Peyer's patch (tissue), 4 donors: ENCODE data around the gene SEMA3G. TPM values are rescaled to one million over a fixed set of nuclear protein-coding genes. Genes with fewer than 3 reads are reported as not detected.

Experiments used
- DNase-seq, 3 donors: peaks; one replicate each; pipeline ENCODE4 v3.0.0-alpha.2; 2017 to 2019
- H3K27ac ChIP-seq, 4 donors: fragments of 200-600 bp; sonication (generic); one replicate each; pipeline ENCODE4 v1.5.1; 2016 to 2019
- H3K27me3 ChIP-seq, 2 donors: fragments of 200-600 bp; sonication (generic); one replicate each; pipeline ENCODE4 v1.5.1; 2019
- H3K36me3 ChIP-seq, 3 donors: fragments of 200-600 bp; sonication (generic); one replicate each; pipeline ENCODE4 v1.5.1; 2016 to 2019
- H3K4me1 ChIP-seq, 4 donors: fragments of 200-600 bp; sonication (generic); one replicate each; pipeline ENCODE4 v1.5.1; 2016 to 2019
- H3K4me3 ChIP-seq, 4 donors: fragments of 200-600 bp; sonication (generic); 1 replicate in 3 of 4; 2 replicates in 1 of 4; pipeline ENCODE4 v1.5.1; 2016 to 2019; ENCODE audit warnings: mild to moderate bottlenecking in 1 of 4
- H3K9me3 ChIP-seq, 4 donors: fragments of 200-600 bp; sonication (generic); one replicate each; pipeline ENCODE4 v1.5.1; 2016 to 2019; ENCODE audit warnings: mild to moderate bottlenecking in 1 of 4
- CTCF ChIP-seq, 6 experiments: fragments of 450-650 bp in 4 of 6; fragments of 200-600 bp in 2 of 6; sonication (generic) in 1 of 6; IDR thresholded peaks; one replicate each; pipeline ENCODE4 v1.5.1; 2017 to 2019; ENCODE audit warnings: antibody characterized with exemption in 6 of 6, mild to moderate bottlenecking in 3 of 6, moderate library complexity in 1 of 6
- POLR2A ChIP-seq, 2 donors: fragments of 450-650 bp; IDR thresholded peaks; one replicate each; pipeline ENCODE4 v1.5.1; 2017; ENCODE audit warnings: antibody characterized with exemption in 2 of 2, mild to moderate bottlenecking in 2 of 2, moderate library complexity in 2 of 2
- total RNA-seq, 4 donors: library from RNA; depleted of rRNA; stranded (reverse); fragments of >200 nt; gene quantifications; one replicate each; pipeline ENCODE4 v1.1.0, GENCODE V29; 2016

Gene SEMA3G
- total RNA-seq, 4 donors from 2014 or later = 18.8 to 24.8 (median 22.0) TPM

DNA sequence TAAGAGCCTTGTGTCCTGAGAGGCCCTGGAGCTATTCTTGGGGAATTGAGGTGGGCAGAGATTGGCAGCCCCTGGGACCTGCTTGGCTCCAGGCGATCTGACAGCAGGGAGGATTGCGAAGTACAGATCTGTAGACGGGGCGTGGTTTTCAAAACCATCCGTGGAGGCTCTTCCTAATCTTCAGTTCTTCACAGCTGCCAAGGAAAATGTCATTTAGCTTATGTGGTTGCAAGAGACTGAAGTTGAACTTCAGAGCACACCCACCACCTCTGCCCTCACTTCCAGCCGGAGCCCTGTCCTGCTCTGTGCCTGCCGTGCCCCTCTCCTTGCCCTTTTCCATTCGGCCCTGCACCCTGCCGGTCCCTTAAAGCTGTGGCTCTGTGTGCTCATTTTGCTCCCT lies 23.4 kb upstream of the SEMA3G start:
- no peaks in the 10 kb centered on the region for H3K27me3 ChIP-seq
- no peak for DNase-seq
- no peak for TF ChIP-seq POLR2A (IDR thresholded peaks at IDR 0.05)
- no peak for TF ChIP-seq CTCF (IDR thresholded peaks at IDR 0.05)
- H3K36me3 ChIP-seq = peaks cover 0 to 41% (median 0%) of the 10 kb centered on the region in 3 donors
- no peak overlapping the region for H3K4me3 ChIP-seq
- no peaks in the 10 kb centered on the region for H3K4me1 ChIP-seq
- H3K27ac ChIP-seq = no peak overlapping the region
- no peaks in the 10 kb centered on the region for H3K9me3 ChIP-seq

DNA sequence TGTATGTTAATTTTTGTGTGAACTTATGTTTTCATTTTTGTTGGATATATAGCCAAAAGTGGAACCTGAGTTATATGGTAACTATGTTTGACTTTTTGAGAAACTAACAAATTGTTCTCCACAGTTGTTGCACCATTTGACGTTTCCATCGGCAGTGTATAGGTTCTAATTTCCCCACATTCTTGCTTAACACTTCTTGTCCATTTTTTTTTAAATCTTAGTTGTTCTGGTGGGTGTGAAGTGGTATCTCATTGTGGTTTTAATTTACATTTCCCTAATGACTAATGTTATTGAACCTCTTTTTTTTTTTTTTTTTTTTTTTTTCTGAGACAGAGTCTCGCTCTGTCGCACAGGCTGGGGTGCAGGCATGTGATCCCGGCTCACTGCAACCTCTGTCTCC lies 18.5 kb upstream of the SEMA3G start:
- Histone ChIP-seq H3K27me3 (no peaks in the 10 kb centered on the region), H3K36me3 (peaks cover 0 to 65% (median 0%) of the 10 kb centered on the region in 3 donors), H3K4me1 (no peaks in the 10 kb centered on the region), H3K4me3 (no peak overlapping the region), H3K9me3 (no peaks in the 10 kb centered on the region), H3K27ac (no peak overlapping the region)
- DNase-seq = no peak
- TF ChIP-seq POLR2A (IDR thresholded peaks at IDR 0.05) (no peak), CTCF (IDR thresholded peaks at IDR 0.05) (no peak)

- Histone ChIP-seq H3K27me3 (no peaks in the 10 kb centered on the region), H3K4me3 (no peak overlapping the region), H3K36me3 (peaks cover 0 to 74% (median 0%) of the 10 kb centered on the region in 3 donors), H3K4me1 (no peaks in the 10 kb centered on the region), H3K9me3 (no peaks in the 10 kb centered on the region), H3K27ac (no peak overlapping the region)
- no peak for DNase-seq
- no peak for TF ChIP-seq POLR2A (IDR thresholded peaks at IDR 0.05)
- TF ChIP-seq CTCF (IDR thresholded peaks at IDR 0.05) = no peak
Measured at GRCh38 chr3:52461874-52462273, 17.0 kb upstream of the SEMA3G start.

DNA sequence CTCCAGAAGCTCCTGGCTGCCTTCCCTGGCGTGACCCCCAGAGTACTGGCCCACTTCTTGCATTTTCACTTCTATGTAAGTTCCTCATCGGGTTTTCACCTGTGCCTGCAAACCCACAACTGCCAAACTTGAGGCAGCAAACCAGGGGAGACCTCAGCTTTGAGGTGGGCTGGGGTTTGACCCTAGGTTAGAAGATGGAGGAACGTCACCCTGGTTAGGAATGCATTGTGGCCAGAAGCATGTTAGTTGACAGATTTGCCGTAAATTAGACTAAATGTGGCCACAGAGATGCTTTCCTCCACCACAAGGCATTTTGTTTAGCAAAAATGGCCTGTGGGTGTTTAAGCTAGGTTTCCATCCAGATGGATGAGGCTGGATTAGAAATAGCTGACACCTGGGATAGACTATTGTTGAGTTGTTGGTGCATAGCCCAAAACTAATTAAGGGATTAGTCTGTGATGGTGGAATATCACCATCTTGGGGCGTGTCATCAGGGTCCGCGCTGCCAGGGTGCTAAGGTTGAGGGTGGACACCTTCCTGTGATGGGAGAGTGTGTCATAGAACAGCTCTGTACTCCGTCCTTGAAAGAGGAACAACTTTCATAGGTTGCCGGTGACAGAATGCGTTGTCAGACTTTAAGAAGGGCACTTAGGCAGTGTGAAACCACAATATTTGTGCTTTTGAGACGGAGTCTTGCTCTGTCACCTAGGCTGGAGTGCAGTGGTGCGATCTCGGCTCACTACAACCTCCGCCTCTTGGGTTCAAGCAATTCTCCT lies 14.1 kb upstream of the SEMA3G start:
- H3K4me3 ChIP-seq = no peak overlapping the region
- H3K36me3 ChIP-seq = peaks cover 0 to 62% (median 0%) of the 10 kb centered on the region in 3 donors
- no peak overlapping the region for H3K27ac ChIP-seq
- no peak for DNase-seq
- H3K27me3 ChIP-seq = no peaks in the 10 kb centered on the region
- H3K4me1 ChIP-seq = peaks cover 7 to 9% (median 8%) of the 10 kb centered on the region in 4 donors
- TF ChIP-seq CTCF (IDR thresholded peaks at IDR 0.05) = no peak
- TF ChIP-seq POLR2A (IDR thresholded peaks at IDR 0.05) = no peak
- no peaks in the 10 kb centered on the region for H3K9me3 ChIP-seq

GRCh38 chr3:52458031-52458760 lies 13.3 kb upstream of the SEMA3G start:
- no peak for TF ChIP-seq POLR2A (IDR thresholded peaks at IDR 0.05)
- no peak for TF ChIP-seq CTCF (IDR thresholded peaks at IDR 0.05)
- H3K4me1 ChIP-seq = peaks cover 7 to 9% (median 8%) of the 10 kb centered on the region in 4 donors
- no peaks in the 10 kb centered on the region for H3K9me3 ChIP-seq
- no peak for DNase-seq
- H3K4me3 ChIP-seq = no peak overlapping the region
- peaks cover 0 to 57% (median 0%) of the 10 kb centered on the region in 3 donors for H3K36me3 ChIP-seq
- no peaks in the 10 kb centered on the region for H3K27me3 ChIP-seq
- H3K27ac ChIP-seq = no peak overlapping the region
